ENCODE results near the gene B3GNT7.
"Not testable (repeated sequence)": the region's sequence is repeated elsewhere in the genome, so short reads cannot be mapped to it uniquely, and the experiment has no call there.

B3GNT7 gene, protein sequence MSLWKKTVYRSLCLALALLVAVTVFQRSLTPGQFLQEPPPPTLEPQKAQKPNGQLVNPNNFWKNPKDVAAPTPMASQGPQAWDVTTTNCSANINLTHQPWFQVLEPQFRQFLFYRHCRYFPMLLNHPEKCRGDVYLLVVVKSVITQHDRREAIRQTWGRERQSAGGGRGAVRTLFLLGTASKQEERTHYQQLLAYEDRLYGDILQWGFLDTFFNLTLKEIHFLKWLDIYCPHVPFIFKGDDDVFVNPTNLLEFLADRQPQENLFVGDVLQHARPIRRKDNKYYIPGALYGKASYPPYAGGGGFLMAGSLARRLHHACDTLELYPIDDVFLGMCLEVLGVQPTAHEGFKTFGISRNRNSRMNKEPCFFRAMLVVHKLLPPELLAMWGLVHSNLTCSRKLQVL

GRCh38 chr2:231395188-231396057 lies at the start of gene B3GNT7:
Gene B3GNT7, plus strand, starts transcription at chr2:231395710. Its CDS starts 94 bp downstream, at chr2:231395804.
- DNase-seq (ENCODE audit: low read depth in 3 of 3): no peak

DNA sequence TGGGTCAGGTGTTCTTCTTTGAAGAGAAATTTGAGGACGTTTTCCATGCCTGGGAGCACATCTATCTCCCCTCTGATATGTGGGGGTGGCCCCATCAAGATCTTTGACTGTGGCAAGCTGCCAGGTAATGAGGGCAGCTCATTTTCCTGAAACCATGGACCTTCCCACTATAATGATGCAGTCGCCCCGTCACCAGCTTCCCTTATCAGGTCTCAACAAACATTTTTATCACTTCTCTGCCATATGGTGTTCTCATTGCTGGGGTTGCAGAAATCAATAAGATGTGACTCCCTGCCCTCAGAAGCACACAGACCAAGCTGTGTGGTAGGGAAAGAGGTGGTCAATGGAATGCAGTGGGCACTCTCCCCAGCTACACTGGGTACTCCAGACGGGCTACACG lies 48.4 kb upstream of the B3GNT7 start:
- DNase-seq (ENCODE audit: low read depth in 3 of 3): no peak

DNA sequence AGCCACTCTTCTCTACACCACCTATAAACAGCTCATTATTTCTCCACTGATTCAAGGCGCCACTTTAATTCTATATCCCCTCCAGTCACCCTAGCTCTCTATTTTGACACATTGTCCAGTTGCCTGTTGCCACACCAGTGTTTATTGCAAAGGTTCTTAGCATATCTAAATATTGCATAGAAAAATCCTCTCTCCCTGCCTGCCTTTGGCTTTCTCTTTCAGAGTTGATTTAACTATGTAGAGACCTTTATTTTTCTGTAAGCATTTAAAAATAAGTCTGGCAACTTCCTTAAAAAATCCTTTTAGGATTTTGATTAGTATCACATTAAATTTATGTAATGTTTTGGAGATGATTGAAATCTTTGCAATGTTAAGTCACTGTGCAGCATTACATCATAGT lies 47.9 kb upstream of the B3GNT7 start:
- no peak for DNase-seq (ENCODE audit: low read depth in 3 of 3)

DNA sequence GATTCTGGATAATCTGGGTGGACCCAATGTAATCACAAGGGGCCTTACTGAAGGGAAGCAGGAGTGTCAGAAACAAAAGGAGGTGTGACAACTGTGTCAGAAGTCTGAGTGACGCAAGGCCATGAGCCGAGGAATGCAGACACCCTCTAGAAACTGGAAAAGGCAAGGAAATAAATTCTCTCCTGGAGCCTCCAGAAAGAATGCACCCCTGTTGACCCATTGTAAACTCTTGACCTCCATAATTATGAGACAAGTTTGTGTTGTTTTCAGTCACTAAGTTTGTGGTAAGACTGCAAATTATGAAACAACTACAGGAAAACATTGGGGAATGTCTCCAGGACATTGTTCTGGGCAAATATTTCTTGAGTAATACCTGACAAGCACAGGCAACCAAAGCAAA lies 47.3 kb upstream of the B3GNT7 start:
- no peak for DNase-seq (ENCODE audit: low read depth in 3 of 3)

- no peak for DNase-seq (ENCODE audit: low read depth in 3 of 3)
Observed at GRCh38 chr2:231348704-231349373, 46.7 kb upstream of the B3GNT7 start.

- not testable (repeated sequence) for DNase-seq (ENCODE audit: low read depth in 3 of 3)
Observed at GRCh38 chr2:231349374-231349735, 46.2 kb upstream of the B3GNT7 start.

DNA sequence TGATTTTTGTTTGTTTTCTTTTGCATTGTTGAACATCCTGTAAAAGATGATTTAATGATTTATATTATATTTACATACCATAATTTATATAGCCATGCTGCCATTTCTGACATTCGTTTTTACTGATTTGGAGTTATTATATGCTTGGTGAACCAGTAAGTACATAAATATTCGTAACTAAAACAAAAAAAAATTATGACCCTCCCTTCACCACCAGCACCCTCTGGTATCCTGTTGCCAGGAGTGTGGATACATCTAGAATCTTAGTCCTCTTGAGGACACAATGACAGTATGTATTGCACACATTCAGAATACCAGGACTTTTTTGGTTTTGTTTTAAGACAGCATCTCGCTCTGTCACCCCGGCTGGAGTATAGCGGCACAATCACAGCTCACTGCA lies 43.9 kb upstream of the B3GNT7 start:
- no peak for DNase-seq (ENCODE audit: low read depth in 3 of 3)

DNA sequence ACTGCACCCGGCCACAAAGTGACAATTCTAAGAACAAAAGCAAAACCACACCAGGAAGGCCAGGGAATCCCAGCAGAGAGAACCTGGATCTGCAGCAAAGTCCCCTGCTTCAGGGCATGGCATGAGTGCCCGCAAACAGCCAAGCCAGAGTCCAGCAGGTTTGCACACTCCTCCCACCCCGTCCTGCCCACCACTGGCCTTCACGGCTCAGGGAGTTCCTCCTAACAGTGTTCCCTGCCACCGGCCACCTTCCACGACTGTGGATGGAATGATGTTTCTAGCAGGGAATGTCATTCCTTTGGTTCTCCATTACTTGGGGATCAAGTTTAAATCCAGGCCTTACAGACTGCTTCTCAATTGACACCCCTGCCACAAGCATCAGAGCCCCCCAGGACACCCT lies 42.0 kb upstream of the B3GNT7 start:
- no peak for DNase-seq (ENCODE audit: low read depth in 3 of 3)

- DNase-seq (ENCODE audit: low read depth in 3 of 3): no peak
Observed at GRCh38 chr2:231355508-231356465, 39.7 kb upstream of the B3GNT7 start.

DNA sequence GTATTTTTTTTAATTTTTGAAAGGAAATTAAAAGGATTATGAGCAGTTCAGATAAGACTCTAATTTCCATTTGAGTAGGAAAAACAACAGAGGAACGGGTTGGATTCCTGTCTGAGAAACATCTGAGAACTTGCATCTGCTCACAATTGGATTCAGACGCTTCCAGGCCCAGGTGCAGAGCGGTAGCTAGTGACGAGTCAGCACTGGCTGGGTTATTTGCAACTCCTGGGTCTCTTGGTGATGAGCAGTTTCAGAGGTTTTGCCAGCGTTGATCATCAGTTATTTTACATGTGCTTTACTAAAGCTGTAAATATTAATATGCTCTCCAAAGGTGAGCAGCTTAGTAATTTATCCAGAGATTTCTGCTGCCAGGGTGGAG lies 39.1 kb upstream of the B3GNT7 start:
- DNase-seq (ENCODE audit: low read depth in 3 of 3): no peak

DNA sequence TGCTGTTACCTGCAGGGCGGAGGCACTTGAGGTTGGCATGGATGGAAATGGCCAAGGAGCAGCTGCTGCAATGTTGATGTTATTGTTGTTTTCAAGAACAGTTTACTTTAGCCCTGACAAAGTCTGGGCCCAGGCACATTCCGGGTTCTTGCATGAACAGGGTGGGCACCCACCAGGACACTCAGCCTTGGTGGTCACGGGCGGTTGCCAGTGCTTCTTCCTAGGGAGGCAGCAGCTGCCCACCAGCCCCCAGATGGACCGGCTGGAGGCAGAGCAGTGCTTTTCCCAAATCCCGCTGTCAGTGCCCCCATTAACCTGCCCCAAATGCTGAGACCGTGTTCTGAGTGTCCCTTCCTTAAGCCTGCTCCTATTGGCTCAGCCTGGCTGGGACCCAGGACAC lies 38.5 kb upstream of the B3GNT7 start:
- DNase-seq (ENCODE audit: low read depth in 3 of 3): no peak

- no peak for DNase-seq (ENCODE audit: low read depth in 3 of 3)
Observed at GRCh38 chr2:231357931-231358330, 37.6 kb upstream of the B3GNT7 start.

DNA sequence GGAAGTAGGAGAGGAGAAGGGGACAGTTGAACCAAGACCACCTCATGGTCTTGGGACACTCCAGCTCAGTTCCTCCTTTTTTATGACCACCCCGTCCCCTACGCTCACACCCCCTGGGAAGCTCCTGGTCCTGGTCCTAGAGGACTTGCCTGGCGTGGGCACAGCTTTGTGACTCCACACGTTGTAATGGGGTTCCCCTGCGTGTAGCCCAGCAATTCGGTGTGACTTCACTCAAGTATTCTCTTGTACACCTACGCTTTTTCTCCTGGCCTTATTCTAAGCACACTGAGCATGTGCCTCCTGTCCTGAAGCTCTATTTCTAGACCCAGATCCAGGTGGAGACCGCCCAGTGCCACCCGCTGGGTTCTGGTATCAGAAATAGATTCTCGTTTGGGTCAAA lies 36.1 kb upstream of the B3GNT7 start:
- DNase-seq (ENCODE audit: low read depth in 3 of 3): no peak

- DNase-seq (ENCODE audit: low read depth in 3 of 3): no peak
Observed at GRCh38 chr2:231359948-231360347, 35.6 kb upstream of the B3GNT7 start.

DNA sequence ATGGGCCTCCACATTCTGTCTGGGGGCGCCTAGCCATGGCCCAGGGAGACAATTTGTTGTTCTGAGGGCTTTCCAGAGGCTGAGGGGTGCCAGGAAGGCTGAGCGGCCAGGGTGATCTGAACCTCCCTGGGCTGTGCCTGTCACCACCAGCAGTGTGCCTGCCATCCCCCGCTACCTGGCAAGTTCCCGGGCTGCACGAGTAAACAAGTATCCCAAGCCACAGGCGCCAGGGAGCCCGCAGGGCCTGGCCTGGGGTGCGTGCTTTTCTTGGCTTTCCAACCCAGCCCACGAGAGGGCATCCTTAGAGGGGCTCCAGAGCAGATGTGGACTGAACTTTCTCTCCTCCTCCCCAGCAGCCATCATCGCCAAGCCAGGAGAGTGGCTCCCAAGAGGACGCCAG lies 35.1 kb upstream of the B3GNT7 start:
- DNase-seq (ENCODE audit: low read depth in 3 of 3): no peak

DNA sequence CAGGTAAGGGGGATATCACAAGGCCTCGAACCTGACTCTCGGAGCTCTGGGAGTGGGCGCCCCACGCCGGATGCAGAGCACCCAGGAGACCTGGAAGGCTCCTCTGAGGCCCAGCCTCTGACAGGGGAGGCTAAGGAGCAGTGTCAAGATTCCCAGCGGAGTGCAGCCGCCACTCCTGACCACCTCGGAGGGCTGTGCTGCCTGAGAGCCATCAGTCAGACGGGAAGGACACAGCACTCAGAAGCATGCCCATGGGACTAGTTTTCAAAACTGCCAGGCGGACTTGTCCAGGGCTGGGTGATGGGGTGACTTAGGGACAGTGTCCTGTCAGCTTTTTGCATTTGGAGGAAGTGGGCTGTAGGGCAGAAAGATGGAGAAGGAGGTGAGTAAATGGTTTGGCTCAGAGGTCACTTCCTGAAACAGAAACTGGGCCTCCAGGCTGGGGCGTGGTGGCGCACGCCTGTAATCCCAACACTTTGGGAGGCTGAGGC lies 34.6 kb upstream of the B3GNT7 start:
- DNase-seq (ENCODE audit: low read depth in 3 of 3): no peak

DNA sequence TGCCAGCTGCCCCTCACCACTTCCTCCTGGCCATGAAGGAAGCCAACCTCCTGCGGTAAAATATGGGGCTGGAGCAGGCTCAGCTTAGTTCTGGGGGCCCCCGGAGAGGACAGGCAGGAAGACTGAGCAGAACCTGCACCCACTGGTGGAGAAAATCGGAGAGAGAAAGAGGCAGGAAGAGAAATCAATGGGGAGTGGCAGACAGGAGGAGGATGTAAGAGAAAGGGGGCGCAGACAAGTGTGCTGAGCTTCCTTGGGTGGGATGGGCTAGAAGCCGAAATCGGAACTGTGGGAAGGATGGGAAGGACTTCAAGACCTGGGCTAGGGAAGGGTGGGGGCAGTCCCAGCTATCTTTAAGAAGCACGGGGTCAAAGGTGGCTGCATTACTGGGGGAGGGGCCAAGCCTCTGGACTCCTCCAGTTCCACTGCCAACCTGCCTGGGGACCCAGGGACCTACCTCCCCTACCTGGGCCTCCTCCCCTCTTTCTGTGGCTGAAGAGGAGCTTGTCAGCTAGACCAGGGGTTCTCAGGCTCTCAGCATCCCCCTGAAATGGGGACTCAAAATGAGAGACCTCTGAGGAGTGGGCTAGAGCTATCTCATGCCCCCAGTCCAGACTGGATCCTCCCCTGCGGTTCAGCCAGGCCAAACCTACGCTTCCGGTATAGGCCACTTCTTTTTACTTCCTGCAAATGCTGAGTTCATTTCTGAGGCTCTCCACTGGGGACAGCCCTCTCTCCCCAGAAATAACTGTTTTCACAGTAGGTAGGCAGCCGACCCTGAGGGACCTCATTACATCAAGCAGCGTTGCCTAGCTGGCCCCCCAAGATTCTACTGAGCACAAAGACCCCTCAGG lies 33.6 kb upstream of the B3GNT7 start:
- DNase-seq (ENCODE audit: low read depth in 3 of 3): no peak

DNA sequence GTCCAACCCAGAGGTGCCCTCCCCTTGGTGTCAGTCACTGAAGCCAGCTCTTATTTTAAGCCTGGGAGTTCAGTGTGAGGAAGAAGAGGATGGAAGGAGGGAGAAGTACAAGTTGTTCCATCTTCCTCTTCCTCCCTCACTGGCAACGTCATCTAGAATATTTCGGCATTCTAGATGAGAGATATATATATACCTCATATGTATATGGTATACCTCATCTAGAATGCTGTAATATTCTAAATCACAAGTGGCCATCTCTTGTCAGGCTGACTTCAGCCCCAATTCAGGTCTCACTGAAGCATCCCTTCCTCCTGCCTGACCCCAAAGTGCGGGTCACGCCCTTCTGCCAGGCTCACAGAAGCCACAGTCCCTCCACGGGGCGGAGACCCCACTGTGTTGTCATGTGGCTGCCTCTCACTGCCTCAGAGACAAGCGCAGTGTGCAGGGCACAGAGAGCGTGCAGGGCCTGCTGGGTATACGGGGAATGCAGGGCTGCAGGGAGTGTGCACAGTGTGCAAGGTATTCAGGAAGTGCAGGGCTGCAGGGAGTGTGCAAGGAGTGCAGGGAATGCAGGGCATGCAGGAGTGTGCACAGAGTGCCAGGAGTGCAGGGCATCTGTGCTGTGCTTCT lies 32.8 kb upstream of the B3GNT7 start:
- DNase-seq (ENCODE audit: low read depth in 3 of 3): no peak

DNA sequence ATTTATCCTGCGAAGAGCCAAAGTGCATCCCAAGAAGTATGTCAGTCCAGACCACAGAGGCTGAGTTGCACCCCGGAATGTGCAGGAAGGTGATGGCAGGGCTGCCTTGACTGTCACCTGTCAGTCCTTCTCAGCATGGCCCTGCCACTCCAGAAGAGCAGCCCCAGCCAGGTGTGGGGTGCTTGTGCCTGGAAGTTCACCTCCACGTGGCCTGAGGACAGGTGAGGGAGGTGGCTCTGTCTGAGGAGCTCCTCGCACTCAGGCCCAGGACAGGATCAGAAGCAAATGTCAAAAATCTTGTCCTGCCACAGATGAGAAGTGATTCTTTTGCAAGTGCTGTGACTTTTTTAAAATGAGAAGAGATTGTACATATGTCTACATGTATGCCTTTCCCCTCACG lies 31.4 kb upstream of the B3GNT7 start:
- no peak for DNase-seq (ENCODE audit: low read depth in 3 of 3)
